Activated naive CD4-positive, alpha-beta T cell treated with Interleukin-2 at 50 U/mL for 16 hours (primary cell): ENCODE results near the gene PGLYRP3.

ENCODE experiments used
- DNase-seq: peaks from one replicate; pipeline ENCODE4 v3.0.0-alpha.2; 2020

Gene PGLYRP3

DNA sequence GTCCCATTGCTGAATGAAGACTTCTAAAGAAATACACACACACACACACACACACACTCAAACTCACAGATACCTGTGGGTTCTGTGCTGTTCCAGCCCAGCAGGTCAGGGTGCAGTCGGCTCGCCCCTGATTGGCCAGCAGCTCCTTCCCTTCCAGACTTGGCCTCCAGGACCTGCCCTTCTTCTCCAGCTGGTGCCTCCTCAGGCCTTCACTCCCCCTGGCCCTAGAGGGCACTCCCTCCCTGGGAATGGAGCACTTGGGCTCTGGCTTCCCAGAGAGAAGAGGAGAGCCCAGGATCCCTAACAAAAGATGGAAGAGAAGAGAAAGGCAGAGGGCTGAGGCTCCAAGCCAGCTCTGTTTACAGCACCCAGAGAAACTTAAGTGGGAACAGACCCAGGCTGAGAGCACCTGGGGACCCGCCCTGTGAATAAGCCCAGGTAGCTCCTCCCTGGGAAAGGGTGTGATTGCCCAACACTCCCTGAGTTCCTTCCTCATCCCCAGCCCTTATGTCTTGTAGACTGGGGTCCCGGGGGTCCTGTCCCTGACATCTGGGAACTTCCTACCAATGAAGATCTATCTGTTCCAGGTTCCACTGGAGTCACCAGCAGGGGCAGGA lies at the start of gene PGLYRP3:
Gene PGLYRP3, minus strand, starts transcription at position 383 of the 617 bp plus-strand sequence. CDS start 2,287 bp downstream, outside the sequence.
- DNase-seq, result no peak

GRCh38 chr1:153362187-153362775 lies 49.5 kb upstream of the PGLYRP3 start:
- no peak for DNase-seq

DNA sequence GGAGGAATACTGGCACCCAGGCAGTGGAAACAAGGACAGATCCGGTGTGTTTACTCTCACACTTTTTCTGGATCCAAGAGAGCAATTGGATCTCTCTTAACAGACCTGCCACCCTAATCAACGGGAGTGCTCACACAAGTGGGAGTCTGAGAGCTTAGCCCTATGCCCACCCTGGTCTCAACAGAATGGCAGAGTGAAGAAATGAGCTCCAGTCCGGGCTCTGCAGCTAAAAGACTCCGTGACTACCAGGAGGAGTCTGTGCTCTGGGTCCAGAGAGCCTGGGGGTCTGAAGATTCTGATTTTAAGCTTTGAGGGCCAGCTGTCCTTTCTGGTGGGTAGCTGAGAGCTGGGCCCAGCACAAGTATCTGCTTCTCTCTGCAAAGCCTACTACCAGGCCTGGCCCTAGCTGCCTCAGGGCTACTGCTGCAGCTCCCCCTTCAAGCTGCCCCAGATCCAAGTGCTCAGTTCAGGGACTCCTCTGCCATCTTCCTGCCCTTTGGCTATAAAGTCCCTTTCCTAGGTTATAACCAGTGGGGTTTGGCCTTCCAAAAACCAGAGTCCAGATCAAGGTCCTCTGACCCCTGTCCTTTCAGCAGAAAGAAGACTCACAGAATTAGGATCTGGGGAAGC lies 48.8 kb upstream of the PGLYRP3 start:
- DNase-seq, result no peak

DNA sequence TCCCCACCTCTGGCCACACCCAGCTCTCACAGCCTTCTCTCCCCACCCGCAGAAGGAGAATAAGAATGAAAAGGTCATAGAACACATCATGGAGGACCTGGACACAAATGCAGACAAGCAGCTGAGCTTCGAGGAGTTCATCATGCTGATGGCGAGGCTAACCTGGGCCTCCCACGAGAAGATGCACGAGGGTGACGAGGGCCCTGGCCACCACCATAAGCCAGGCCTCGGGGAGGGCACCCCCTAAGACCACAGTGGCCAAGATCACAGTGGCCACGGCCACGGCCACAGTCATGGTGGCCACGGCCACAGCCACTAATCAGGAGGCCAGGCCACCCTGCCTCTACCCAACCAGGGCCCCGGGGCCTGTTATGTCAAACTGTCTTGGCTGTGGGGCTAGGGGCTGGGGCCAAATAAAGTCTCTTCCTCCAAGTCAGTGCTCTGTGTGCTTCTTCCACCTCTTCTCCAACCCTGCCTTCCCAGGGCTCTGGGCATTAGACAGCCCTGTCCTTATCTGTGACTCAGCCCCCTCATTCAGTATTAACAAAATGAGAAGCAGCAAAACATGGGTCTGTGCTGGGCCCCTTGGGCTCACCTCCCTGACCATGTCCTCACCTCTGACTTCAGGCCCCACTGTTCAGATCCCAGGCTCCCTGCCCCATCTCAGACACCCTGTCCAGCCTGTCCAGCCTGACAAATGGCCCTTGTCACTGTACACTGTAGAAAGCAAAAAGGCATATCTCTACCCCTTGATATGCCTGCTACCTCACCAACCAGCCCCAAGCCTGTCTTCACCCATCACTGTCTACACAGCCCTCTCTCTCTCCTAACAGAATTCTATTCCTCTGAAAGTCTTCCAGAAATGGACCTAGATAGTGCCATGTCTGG lies 48.1 kb upstream of the PGLYRP3 start:
- DNase-seq, result no peak

DNA sequence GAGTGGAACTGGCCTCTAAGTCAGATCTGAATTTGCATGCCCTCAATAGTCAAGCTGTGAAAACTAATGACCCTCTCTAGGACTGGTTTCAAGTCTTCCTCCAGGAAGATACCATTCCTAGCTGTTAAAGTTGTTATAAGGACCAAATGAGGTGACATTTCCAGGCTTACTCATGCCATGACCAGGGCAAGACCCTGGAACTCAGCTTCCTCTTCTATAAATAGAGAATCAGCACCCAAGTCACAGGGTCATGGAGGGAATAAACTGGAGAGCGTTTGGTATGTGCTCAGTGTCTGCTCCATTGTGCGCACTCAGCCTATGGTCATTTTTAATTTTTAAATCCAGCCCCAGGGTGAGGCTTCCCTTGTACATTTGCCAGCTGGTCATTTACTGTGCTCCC lies 47.4 kb upstream of the PGLYRP3 start:
- DNase-seq, result no peak

DNA sequence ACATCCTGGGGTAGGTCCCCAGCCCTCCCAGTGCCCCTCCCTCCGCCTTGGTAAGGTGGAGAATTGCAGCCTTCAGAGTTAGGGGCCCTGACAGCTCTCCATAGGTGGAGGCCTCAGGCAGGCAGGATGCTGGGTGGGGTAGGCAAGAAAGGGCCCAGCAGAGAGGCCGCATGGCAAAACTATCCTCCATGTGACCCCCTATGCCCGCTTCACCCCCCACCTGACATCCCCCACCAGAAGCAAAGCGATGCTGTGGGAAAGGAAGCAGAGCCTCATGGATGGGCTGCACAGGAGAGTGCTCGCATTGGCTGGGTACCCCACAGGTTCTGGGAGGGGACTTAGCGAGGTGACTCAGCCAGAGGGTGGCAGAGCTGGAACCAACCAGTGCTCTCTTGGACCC lies 46.5 kb upstream of the PGLYRP3 start:
- DNase-seq, result no peak

GRCh38 chr1:153358691-153358975 lies 45.9 kb upstream of the PGLYRP3 start:
- DNase-seq, result no peak

DNA sequence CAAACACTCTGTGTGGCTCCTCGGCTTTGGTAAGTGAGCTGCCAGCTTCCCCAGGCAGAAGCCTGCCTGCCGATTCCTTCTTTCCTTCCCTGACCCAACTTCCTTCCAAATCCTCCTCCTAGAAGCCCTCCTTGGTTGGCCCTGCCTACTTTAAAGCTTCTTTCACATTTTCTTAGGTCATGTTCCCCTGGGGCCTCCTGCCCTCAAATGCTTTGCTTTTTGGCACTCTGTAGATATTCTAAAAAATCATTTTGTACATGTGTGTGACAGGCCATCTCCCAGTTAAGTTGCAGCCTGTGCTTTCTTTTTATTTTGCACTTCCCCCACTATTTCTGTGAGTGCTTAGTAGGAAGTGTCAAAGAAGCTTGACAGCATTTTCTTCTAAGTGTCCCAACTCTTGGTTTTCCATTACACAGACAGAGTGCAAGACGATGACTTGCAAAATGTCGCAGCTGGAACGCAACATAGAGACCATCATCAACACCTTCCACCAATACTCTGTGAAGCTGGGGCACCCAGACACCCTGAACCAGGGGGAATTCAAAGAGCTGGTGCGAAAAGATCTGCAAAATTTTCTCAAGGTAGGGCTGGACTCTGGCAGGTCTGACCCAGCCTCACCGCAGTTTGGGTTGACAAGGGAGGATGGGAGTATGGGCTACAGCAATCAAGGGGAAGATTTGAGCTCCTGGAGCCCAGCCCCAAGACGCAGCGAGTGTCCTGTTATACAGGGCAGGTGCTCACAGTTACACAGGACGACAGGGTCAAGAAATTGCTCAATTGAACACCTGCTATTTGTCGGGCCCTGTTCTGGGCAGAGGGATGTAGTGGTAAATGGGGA lies 45.3 kb upstream of the PGLYRP3 start, which contains the start of gene S100A9:
Gene S100A9, plus strand, starts transcription at position 2 of the 838 bp plus-strand sequence. Its CDS starts 430 bp downstream, at position 432.
- no peak for DNase-seq

- no peak for DNase-seq
Measured at GRCh38 chr1:153357076-153357852, 44.5 kb upstream of the PGLYRP3 start.

GRCh38 chr1:153356392-153357075 lies 43.8 kb upstream of the PGLYRP3 start:
- DNase-seq, result no peak

GRCh38 chr1:153355445-153356071 lies 42.8 kb upstream of the PGLYRP3 start:
- DNase-seq, result peak; percentile 10

- DNase-seq, result no peak
Measured at GRCh38 chr1:153354515-153355193, 41.9 kb upstream of the PGLYRP3 start.

DNA sequence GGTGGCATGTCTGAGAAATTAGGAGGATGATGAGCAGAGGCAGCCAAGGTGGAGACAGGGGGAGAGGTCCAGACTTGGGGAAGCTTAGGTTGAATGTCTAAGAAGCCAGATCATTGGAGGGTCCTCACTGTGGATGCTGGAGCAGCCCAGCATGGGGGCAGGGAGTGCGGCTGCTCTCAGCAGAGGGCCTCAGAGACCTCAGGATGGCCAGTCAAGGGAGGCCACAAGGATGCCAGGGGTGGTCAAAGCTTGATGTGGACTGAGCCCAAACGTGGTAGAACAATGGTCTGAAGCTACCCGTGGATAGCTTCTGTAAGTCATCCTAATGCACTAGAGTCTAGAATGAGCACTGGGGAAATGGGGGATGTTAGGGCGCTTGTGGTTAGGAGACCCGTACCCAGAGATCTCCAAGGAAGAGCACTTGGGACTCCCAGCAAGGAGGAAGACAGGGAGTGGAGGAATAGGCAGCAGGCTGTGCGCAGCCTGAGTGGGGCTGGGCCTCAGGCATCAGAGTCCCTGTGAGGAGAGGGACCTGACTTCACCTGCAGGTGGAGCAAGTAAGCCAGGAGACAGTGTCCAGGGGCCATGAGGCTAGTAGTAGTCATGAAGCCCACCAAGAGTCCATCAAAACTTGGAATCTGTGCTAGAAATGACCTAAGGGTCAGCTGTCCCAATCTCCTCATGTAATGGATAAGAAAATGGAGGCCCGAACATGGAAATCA lies 40.6 kb upstream of the PGLYRP3 start:
- no peak for DNase-seq

DNA sequence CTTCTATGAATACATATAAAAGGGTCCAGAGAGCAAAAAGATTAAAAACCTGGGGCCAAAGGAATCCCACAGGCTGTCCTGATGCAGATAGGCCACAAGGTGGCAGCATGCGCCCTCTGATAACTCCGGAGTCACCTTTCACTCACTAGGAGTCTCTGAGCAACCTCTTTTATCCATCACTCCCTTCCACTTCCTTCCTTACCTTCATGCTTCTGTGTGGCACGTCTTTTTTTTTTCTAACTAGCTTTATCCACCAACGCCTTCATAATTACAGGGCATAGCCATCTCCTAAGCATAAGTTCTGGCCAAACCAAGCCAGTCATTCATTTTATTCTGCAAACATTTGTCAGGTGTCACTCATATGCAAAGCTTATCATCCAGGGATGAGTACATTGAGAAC lies 39.8 kb upstream of the PGLYRP3 start:
- DNase-seq, result peak; percentile 60

DNA sequence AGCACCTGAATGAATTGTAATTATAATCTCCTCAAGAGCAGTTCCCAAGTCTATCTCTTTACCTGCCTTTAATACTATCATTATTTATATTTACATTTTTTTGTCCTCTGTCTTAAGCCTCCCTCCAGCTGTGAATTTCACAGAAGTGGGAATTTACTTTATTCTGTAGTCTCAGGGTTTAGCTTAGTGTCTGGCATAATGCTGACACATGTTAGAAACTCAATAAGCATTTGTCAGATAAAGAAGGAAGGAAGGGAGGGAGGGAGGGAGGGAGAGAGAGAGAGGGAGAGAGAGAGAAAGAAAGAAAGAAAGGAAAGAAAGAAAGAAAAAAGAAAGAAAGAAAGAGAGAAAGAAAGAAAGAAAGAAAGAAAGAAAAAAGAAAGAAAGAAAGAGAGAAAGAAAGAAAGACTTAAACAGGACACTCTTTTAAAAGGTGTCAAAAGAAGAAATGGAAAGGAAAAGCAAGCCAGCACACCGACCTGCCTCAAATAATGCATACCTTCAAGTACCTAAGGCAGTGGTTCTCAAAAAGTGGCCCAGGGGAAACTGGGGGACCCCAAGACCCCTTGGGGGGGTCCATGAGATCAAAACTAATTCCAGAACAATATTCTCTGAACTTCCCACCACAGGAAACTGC lies 37.7 kb upstream of the PGLYRP3 start:
- DNase-seq, result no peak

- no peak for DNase-seq
Measured at GRCh38 chr1:153349363-153350320, 36.9 kb upstream of the PGLYRP3 start.

DNA sequence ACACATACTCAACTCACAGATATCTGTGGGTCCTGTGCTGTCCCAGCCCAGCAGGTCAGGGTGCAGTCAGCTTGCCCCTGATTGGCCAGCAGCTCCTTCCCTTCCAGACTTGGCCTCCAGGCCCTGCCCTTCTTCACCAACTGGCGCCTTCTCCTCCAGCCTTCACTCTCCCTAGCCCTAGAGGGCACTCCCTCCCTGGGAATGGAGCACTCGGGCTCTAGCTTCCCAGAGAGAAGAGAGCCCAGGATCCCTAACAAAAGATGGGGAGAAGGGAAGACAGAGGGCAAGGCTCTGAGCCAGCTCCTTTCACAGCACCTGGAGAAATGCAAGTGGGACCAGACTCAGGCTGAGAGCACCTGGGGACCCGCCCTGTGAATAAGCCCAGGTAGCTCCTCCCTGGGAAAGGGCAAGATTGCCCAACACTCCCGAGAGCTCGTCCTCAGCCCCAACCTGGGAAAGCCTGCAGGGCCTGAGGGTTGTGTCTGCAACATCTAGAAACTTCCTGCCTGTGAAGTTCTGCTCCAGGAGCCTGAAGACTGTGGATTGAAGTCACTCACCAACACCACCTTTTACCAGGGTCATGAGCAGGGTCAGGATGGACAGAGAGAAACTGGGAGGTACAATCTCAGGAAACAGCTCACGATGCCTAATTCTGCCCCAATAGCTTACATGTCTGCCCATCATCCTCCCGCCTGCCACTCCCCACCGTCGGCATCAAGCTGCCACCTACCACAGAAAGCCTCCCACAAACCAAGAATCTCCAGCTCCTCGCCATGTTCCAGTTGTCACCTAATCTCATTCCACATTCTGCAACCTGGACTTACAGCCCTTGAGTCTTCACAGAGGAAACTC lies 36.0 kb upstream of the PGLYRP3 start, which contains the start of gene PGLYRP4:
Gene PGLYRP4, minus strand, starts transcription at position 331 of the 852 bp plus-strand sequence. CDS start 909 bp downstream, outside the sequence.
- no peak for DNase-seq
